Prostate gland (tissue), 2 donors: ENCODE results near the gene TMEM214.

Source experiments
- POLR2A ChIP-seq: fragments of 450-650 bp; IDR thresholded peaks from one replicate; pipeline ENCODE4 v1.6.1; 2016; ENCODE audit warnings: antibody characterized with exemption, mild to moderate bottlenecking
- POLR2AphosphoS5 ChIP-seq: sonication (generic); formaldehyde crosslinking; IDR thresholded peaks from one replicate; pipeline ENCODE4 v1.6.1; 2017; ENCODE audit warnings: antibody characterized with exemption
- TF ChIP-seq, protein P1 (sequence below), 4 experiments: fragments of 200-600 bp in 2 of 4; fragments of 450-650 bp in 2 of 4; sonication (generic) in 2 of 4; IDR thresholded peaks; 1 replicate in 3 of 4; 2 replicates in 1 of 4; pipeline ENCODE4 v1.5.1; 2016 to 2019; ENCODE audit warnings: antibody characterized with exemption in 4 of 4, mild to moderate bottlenecking in 2 of 4, moderate library complexity in 2 of 4

DNA sequence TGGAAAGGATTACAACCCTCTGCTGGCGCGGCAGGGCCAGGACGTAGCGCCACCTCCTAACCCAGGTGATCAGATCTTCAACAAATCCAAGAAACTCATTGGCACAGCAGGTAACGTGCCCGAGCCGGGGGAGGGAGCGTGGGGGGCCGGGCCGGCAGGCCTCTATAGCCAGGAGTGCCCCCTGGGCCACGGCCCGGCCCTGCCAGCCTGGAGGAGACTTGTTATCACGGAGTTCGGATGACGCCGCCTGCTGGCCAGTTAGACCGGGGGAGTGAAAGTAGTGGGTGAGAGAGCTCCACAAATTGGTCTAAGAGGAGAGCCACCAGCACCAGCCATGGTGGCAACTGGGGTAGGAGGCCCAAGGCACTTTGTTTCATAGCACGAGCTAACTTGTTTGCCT lies 8.6 kb upstream of the TMEM214 start:
- TF ChIP-seq, protein P1, sequence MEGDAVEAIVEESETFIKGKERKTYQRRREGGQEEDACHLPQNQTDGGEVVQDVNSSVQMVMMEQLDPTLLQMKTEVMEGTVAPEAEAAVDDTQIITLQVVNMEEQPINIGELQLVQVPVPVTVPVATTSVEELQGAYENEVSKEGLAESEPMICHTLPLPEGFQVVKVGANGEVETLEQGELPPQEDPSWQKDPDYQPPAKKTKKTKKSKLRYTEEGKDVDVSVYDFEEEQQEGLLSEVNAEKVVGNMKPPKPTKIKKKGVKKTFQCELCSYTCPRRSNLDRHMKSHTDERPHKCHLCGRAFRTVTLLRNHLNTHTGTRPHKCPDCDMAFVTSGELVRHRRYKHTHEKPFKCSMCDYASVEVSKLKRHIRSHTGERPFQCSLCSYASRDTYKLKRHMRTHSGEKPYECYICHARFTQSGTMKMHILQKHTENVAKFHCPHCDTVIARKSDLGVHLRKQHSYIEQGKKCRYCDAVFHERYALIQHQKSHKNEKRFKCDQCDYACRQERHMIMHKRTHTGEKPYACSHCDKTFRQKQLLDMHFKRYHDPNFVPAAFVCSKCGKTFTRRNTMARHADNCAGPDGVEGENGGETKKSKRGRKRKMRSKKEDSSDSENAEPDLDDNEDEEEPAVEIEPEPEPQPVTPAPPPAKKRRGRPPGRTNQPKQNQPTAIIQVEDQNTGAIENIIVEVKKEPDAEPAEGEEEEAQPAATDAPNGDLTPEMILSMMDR (IDR thresholded peaks at IDR 0.05) = no peak
- no peak for TF ChIP-seq POLR2A
- no peak for TF ChIP-seq POLR2AphosphoS5
